Measurements from ENCODE around the gene CD300A. TPM values are rescaled to one million over a fixed set of nuclear protein-coding genes. Genes with fewer than 3 reads are reported as not detected.

CD300A gene
- total and polyA plus RNA-seq, 4 donors: 6.7 to 9.9 (median 8.3) TPM

GRCh38 chr17:74473294-74473693 lies 6.9 kb downstream of the CD300A start:
- H3K36me3 ChIP-seq (ENCODE audit: control insufficient read depth, insufficient read depth, low read length): no peaks in the 10 kb centered on the region
- H3K27me3 ChIP-seq (ENCODE audit: control insufficient read depth, insufficient read depth, low read length): no peaks in the 10 kb centered on the region
- no peak for DNase-seq (ENCODE audit: low read depth in 4 of 6, low spot score in 6 of 6)
- H3K4me3 ChIP-seq (ENCODE audit: low read depth, low read length): no peak overlapping the region
- no peaks in the 10 kb centered on the region for H3K4me1 ChIP-seq (ENCODE audit: control insufficient read depth, insufficient read depth, low read length)
- no CpG with 5 or more reads among the region's 8 CpGs for WGBS (ENCODE audit: insufficient coverage)
- peaks cover 4% of the 10 kb centered on the region for H3K9me3 ChIP-seq (ENCODE audit: control insufficient read depth, insufficient read depth, low read length)
- H3K27ac ChIP-seq (ENCODE audit: low read depth, low read length): no peak overlapping the region

- no peak overlapping the region for H3K27ac ChIP-seq (ENCODE audit: low read depth, low read length)
- WGBS (ENCODE audit: insufficient coverage): 85% methylated on average over 8 of the region's 9 CpGs
Measured at GRCh38 chr17:74474043-74474792, 7.8 kb downstream of the CD300A start.

GRCh38 chr17:74475189-74475588 lies 8.8 kb downstream of the CD300A start:
- H3K9me3 ChIP-seq (ENCODE audit: control insufficient read depth, insufficient read depth, low read length): peaks cover 4% of the 10 kb centered on the region
- no peak overlapping the region for H3K4me3 ChIP-seq (ENCODE audit: low read depth, low read length)
- no peak for DNase-seq (ENCODE audit: low read depth in 4 of 6, low spot score in 6 of 6)
- H3K27ac ChIP-seq (ENCODE audit: low read depth, low read length): no peak overlapping the region
- WGBS (ENCODE audit: insufficient coverage): 100% methylated on average over 3 of the region's 4 CpGs
- H3K36me3 ChIP-seq (ENCODE audit: control insufficient read depth, insufficient read depth, low read length): no peaks in the 10 kb centered on the region
- H3K27me3 ChIP-seq (ENCODE audit: control insufficient read depth, insufficient read depth, low read length): no peaks in the 10 kb centered on the region
- H3K4me1 ChIP-seq (ENCODE audit: control insufficient read depth, insufficient read depth, low read length): no peaks in the 10 kb centered on the region

More at GRCh38 chr17:74474043-74474792, 7.8 kb downstream of the CD300A start:
- no peak overlapping the region for H3K4me3 ChIP-seq (ENCODE audit: low read depth, low read length)
- H3K36me3 ChIP-seq (ENCODE audit: control insufficient read depth, insufficient read depth, low read length): no peaks in the 10 kb centered on the region
- peaks cover 4% of the 10 kb centered on the region for H3K9me3 ChIP-seq (ENCODE audit: control insufficient read depth, insufficient read depth, low read length)
- DNase-seq (ENCODE audit: low read depth in 4 of 6, low spot score in 6 of 6): no peak
- no peaks in the 10 kb centered on the region for H3K27me3 ChIP-seq (ENCODE audit: control insufficient read depth, insufficient read depth, low read length)
- no peaks in the 10 kb centered on the region for H3K4me1 ChIP-seq (ENCODE audit: control insufficient read depth, insufficient read depth, low read length)

- Histone ChIP-seq H3K4me1 (ENCODE audit: control insufficient read depth, insufficient read depth, low read length) (no peaks in the 10 kb centered on the region), H3K27me3 (ENCODE audit: control insufficient read depth, insufficient read depth, low read length) (no peaks in the 10 kb centered on the region), H3K9me3 (ENCODE audit: control insufficient read depth, insufficient read depth, low read length) (peaks cover 4% of the 10 kb centered on the region), H3K4me3 (ENCODE audit: low read depth, low read length) (no peak overlapping the region), H3K36me3 (ENCODE audit: control insufficient read depth, insufficient read depth, low read length) (no peaks in the 10 kb centered on the region), H3K27ac (ENCODE audit: low read depth, low read length) (no peak overlapping the region)
- no peak for DNase-seq (ENCODE audit: low read depth in 4 of 6, low spot score in 6 of 6)
- 76% methylated on average over 2 of the region's 4 CpGs for WGBS (ENCODE audit: insufficient coverage)
Measured at GRCh38 chr17:74477411-74477810, 11.0 kb downstream of the CD300A start.

- 65% methylated on average over 2 of the region's 6 CpGs for WGBS (ENCODE audit: insufficient coverage)
- Histone ChIP-seq H3K4me3 (ENCODE audit: low read depth, low read length) (no peak overlapping the region), H3K9me3 (ENCODE audit: control insufficient read depth, insufficient read depth, low read length) (peaks cover 4% of the 10 kb centered on the region), H3K27me3 (ENCODE audit: control insufficient read depth, insufficient read depth, low read length) (no peaks in the 10 kb centered on the region), H3K27ac (ENCODE audit: low read depth, low read length) (no peak overlapping the region), H3K4me1 (ENCODE audit: control insufficient read depth, insufficient read depth, low read length) (no peaks in the 10 kb centered on the region), H3K36me3 (ENCODE audit: control insufficient read depth, insufficient read depth, low read length) (no peaks in the 10 kb centered on the region)
- DNase-seq (ENCODE audit: low read depth in 4 of 6, low spot score in 6 of 6): no peak
Measured at GRCh38 chr17:74478420-74479100, 12.1 kb downstream of the CD300A start.

GRCh38 chr17:74480290-74480689 lies 13.9 kb downstream of the CD300A start:
- H3K4me3 ChIP-seq (ENCODE audit: low read depth, low read length): no peak overlapping the region
- DNase-seq (ENCODE audit: low read depth in 4 of 6, low spot score in 6 of 6): no peak
- peaks cover 4% of the 10 kb centered on the region for H3K9me3 ChIP-seq (ENCODE audit: control insufficient read depth, insufficient read depth, low read length)
- 83% methylated on average over 7 of the region's 8 CpGs for WGBS (ENCODE audit: insufficient coverage)
- H3K27me3 ChIP-seq (ENCODE audit: control insufficient read depth, insufficient read depth, low read length): no peaks in the 10 kb centered on the region
- H3K36me3 ChIP-seq (ENCODE audit: control insufficient read depth, insufficient read depth, low read length): no peaks in the 10 kb centered on the region
- H3K4me1 ChIP-seq (ENCODE audit: control insufficient read depth, insufficient read depth, low read length): no peaks in the 10 kb centered on the region
- H3K27ac ChIP-seq (ENCODE audit: low read depth, low read length): no peak overlapping the region

GRCh38 chr17:74481621-74482020 lies 15.2 kb downstream of the CD300A start:
- no peak for DNase-seq (ENCODE audit: low read depth in 4 of 6, low spot score in 6 of 6)
- Histone ChIP-seq H3K4me1 (ENCODE audit: control insufficient read depth, insufficient read depth, low read length) (no peaks in the 10 kb centered on the region), H3K27ac (ENCODE audit: low read depth, low read length) (no peak overlapping the region), H3K4me3 (ENCODE audit: low read depth, low read length) (no peak overlapping the region), H3K9me3 (ENCODE audit: control insufficient read depth, insufficient read depth, low read length) (no peaks in the 10 kb centered on the region), H3K36me3 (ENCODE audit: control insufficient read depth, insufficient read depth, low read length) (no peaks in the 10 kb centered on the region), H3K27me3 (ENCODE audit: control insufficient read depth, insufficient read depth, low read length) (no peaks in the 10 kb centered on the region)
- 92% methylated on average over 7 of the region's 7 CpGs for WGBS (ENCODE audit: insufficient coverage)

- no peaks in the 10 kb centered on the region for H3K4me1 ChIP-seq (ENCODE audit: control insufficient read depth, insufficient read depth, low read length)
- DNase-seq (ENCODE audit: low read depth in 4 of 6, low spot score in 6 of 6): no peak
- no peaks in the 10 kb centered on the region for H3K27me3 ChIP-seq (ENCODE audit: control insufficient read depth, insufficient read depth, low read length)
- H3K36me3 ChIP-seq (ENCODE audit: control insufficient read depth, insufficient read depth, low read length): no peaks in the 10 kb centered on the region
- H3K27ac ChIP-seq (ENCODE audit: low read depth, low read length): no peak overlapping the region
- H3K4me3 ChIP-seq (ENCODE audit: low read depth, low read length): no peak overlapping the region
- WGBS (ENCODE audit: insufficient coverage): 75% methylated on average over 9 of the region's 9 CpGs
- H3K9me3 ChIP-seq (ENCODE audit: control insufficient read depth, insufficient read depth, low read length): no peaks in the 10 kb centered on the region
Measured at GRCh38 chr17:74484066-74484465, 17.6 kb downstream of the CD300A start.

- H3K9me3 ChIP-seq (ENCODE audit: control insufficient read depth, insufficient read depth, low read length): no peaks in the 10 kb centered on the region
- no peak overlapping the region for H3K4me3 ChIP-seq (ENCODE audit: low read depth, low read length)
- no peak for DNase-seq (ENCODE audit: low read depth in 4 of 6, low spot score in 6 of 6)
- H3K36me3 ChIP-seq (ENCODE audit: control insufficient read depth, insufficient read depth, low read length): no peaks in the 10 kb centered on the region
- H3K27ac ChIP-seq (ENCODE audit: low read depth, low read length): no peak overlapping the region
- 84% methylated on average over 6 of the region's 9 CpGs for WGBS (ENCODE audit: insufficient coverage)
- H3K27me3 ChIP-seq (ENCODE audit: control insufficient read depth, insufficient read depth, low read length): no peaks in the 10 kb centered on the region
- no peaks in the 10 kb centered on the region for H3K4me1 ChIP-seq (ENCODE audit: control insufficient read depth, insufficient read depth, low read length)
Measured at GRCh38 chr17:74485022-74485743, 18.7 kb downstream of the CD300A start.

Data from spinal cord (tissue), 10 donors.